ENCODE results near the gene CEP112. TPM values are rescaled to one million over a fixed set of nuclear protein-coding genes. Genes with fewer than 3 reads are reported as not detected.
"Not testable (repeated sequence)": the region's sequence is repeated elsewhere in the genome, so short reads cannot be mapped to it uniquely, and the experiment has no call there.

CEP112 gene
- total and polyA plus RNA-seq, 4 donors = 5.9 to 32.9 (median 18.8) TPM

- Histone ChIP-seq H3K4me1 (ENCODE audit: control insufficient read depth in 5 of 5, insufficient read depth in 5 of 5, low read length in 5 of 5) (no peaks in the 10 kb centered on the region), H3K9ac (ENCODE audit: insufficient read depth in 1 of 2, low read length in 2 of 2) (no peak overlapping the region), H3K4me3 (no peak overlapping the region), H3K27me3 (ENCODE audit: control insufficient read depth in 3 of 3, insufficient read depth in 3 of 3, low read length in 2 of 3) (no peaks in the 10 kb centered on the region), H3K36me3 (ENCODE audit: control insufficient read depth in 4 of 4, insufficient read depth in 4 of 4, low read length in 4 of 4) (no peaks in the 10 kb centered on the region), H3K27ac (ENCODE audit: low read depth in 1 of 2, low read length in 1 of 2) (no peak overlapping the region), H3K9me3 (ENCODE audit: control insufficient read depth in 4 of 4, insufficient read depth in 3 of 4, low read length in 3 of 4) (peaks cover 0 to 3% (median 0%) of the 10 kb centered on the region in 4 donors)
- no peak for DNase-seq
- 90 to 94% methylated on average over 1 of the region's 1 CpG for WGBS, 2 donors
- TF ChIP-seq, protein P1, sequence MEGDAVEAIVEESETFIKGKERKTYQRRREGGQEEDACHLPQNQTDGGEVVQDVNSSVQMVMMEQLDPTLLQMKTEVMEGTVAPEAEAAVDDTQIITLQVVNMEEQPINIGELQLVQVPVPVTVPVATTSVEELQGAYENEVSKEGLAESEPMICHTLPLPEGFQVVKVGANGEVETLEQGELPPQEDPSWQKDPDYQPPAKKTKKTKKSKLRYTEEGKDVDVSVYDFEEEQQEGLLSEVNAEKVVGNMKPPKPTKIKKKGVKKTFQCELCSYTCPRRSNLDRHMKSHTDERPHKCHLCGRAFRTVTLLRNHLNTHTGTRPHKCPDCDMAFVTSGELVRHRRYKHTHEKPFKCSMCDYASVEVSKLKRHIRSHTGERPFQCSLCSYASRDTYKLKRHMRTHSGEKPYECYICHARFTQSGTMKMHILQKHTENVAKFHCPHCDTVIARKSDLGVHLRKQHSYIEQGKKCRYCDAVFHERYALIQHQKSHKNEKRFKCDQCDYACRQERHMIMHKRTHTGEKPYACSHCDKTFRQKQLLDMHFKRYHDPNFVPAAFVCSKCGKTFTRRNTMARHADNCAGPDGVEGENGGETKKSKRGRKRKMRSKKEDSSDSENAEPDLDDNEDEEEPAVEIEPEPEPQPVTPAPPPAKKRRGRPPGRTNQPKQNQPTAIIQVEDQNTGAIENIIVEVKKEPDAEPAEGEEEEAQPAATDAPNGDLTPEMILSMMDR (IDR thresholded peaks at IDR 0.05; ENCODE audit: control extremely low read depth, extremely low read depth) = no peak
- no peak for ATAC-seq (ENCODE audit: insufficient read depth, low FRiP score)
Observed at GRCh38 chr17:65841089-65841488, 350.8 kb downstream of the CEP112 start.

GRCh38 chr17:65837232-65837631, 354.7 kb downstream of the CEP112 start:
- not testable (repeated sequence) for H3K36me3 ChIP-seq (ENCODE audit: control insufficient read depth in 4 of 4, insufficient read depth in 4 of 4, low read length in 4 of 4); ATAC-seq (ENCODE audit: insufficient read depth, low FRiP score); H3K4me3 ChIP-seq; H3K27me3 ChIP-seq (ENCODE audit: control insufficient read depth in 3 of 3, insufficient read depth in 3 of 3, low read length in 2 of 3); H3K27ac ChIP-seq (ENCODE audit: low read depth in 1 of 2, low read length in 1 of 2); H3K9ac ChIP-seq (ENCODE audit: insufficient read depth in 1 of 2, low read length in 2 of 2); DNase-seq; H3K4me1 ChIP-seq (ENCODE audit: control insufficient read depth in 5 of 5, insufficient read depth in 5 of 5, low read length in 5 of 5)
- WGBS, 2 donors = 94 to 95% methylated on average over 19 to 23 of the region's 24 CpGs
- H3K9me3 ChIP-seq (ENCODE audit: control insufficient read depth in 4 of 4, insufficient read depth in 3 of 4, low read length in 3 of 4) = peaks cover 0 to 16% (median 1%) of the 10 kb centered on the region in 4 donors

- H3K27ac ChIP-seq (ENCODE audit: low read depth in 1 of 2, low read length in 1 of 2) = no peak overlapping the region
- H3K36me3 ChIP-seq (ENCODE audit: control insufficient read depth in 4 of 4, insufficient read depth in 4 of 4, low read length in 4 of 4) = no peaks in the 10 kb centered on the region
- no peaks in the 10 kb centered on the region for H3K4me1 ChIP-seq (ENCODE audit: control insufficient read depth in 5 of 5, insufficient read depth in 5 of 5, low read length in 5 of 5)
- no peak for ATAC-seq (ENCODE audit: insufficient read depth, low FRiP score)
- no peak for DNase-seq
- H3K9ac ChIP-seq (ENCODE audit: insufficient read depth in 1 of 2, low read length in 2 of 2) = no peak overlapping the region
- no peaks in the 10 kb centered on the region for H3K27me3 ChIP-seq (ENCODE audit: control insufficient read depth in 3 of 3, insufficient read depth in 3 of 3, low read length in 2 of 3)
- H3K9me3 ChIP-seq (ENCODE audit: control insufficient read depth in 4 of 4, insufficient read depth in 3 of 4, low read length in 3 of 4) = peaks cover 0 to 12% (median 1%) of the 10 kb centered on the region in 4 donors
- TF ChIP-seq, protein P1 (IDR thresholded peaks at IDR 0.05; ENCODE audit: control extremely low read depth, extremely low read depth) = no peak
- H3K4me3 ChIP-seq = no peak overlapping the region
- 69 to 83% methylated on average over 1 of the region's 1 CpG for WGBS, 2 donors
Observed at GRCh38 chr17:65833214-65833613, 358.7 kb downstream of the CEP112 start.

- TF ChIP-seq, protein P1 (IDR thresholded peaks at IDR 0.05; ENCODE audit: control extremely low read depth, extremely low read depth) = no peak
- H3K27ac ChIP-seq (ENCODE audit: low read depth in 1 of 2, low read length in 1 of 2) = no peak overlapping the region
Observed at GRCh38 chr17:65830356-65830755, 361.6 kb downstream of the CEP112 start.

DNA sequence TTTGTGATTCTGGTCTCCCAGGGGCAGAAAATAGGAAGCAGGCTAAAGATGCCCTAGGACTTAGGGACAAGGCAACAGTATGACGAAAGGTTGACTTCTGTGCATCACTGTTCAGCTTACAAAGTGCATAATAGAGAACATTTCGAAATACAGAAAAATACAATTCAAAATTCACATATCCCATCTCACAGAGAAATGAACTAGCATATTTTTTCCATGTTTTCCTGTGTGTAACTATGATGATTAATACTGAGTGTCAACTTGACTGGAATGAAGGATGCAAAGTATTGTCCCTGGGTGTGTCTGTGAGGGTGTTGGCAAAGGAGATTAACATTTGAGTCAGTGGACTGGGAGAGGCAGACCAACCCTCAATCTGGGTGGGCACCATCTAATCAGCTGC, 365.4 kb downstream of the CEP112 start:
- not testable (repeated sequence) for H3K36me3 ChIP-seq (ENCODE audit: control insufficient read depth in 4 of 4, insufficient read depth in 4 of 4, low read length in 4 of 4); H3K27me3 ChIP-seq (ENCODE audit: control insufficient read depth in 3 of 3, insufficient read depth in 3 of 3, low read length in 2 of 3); DNase-seq; H3K9ac ChIP-seq (ENCODE audit: insufficient read depth in 1 of 2, low read length in 2 of 2); H3K9me3 ChIP-seq (ENCODE audit: control insufficient read depth in 4 of 4, insufficient read depth in 3 of 4, low read length in 3 of 4); H3K27ac ChIP-seq (ENCODE audit: low read depth in 1 of 2, low read length in 1 of 2); ATAC-seq (ENCODE audit: insufficient read depth, low FRiP score); H3K4me3 ChIP-seq; H3K4me1 ChIP-seq (ENCODE audit: control insufficient read depth in 5 of 5, insufficient read depth in 5 of 5, low read length in 5 of 5)
- WGBS, 2 donors = 89 to 93% methylated on average over 2 of the region's 2 CpGs

More at GRCh38 chr17:65830356-65830755, 361.6 kb downstream of the CEP112 start:
- H3K4me1 ChIP-seq (ENCODE audit: control insufficient read depth in 5 of 5, insufficient read depth in 5 of 5, low read length in 5 of 5) = no peaks in the 10 kb centered on the region
- peaks cover 0 to 12% (median 2%) of the 10 kb centered on the region in 4 donors for H3K9me3 ChIP-seq (ENCODE audit: control insufficient read depth in 4 of 4, insufficient read depth in 3 of 4, low read length in 3 of 4)
- no peaks in the 10 kb centered on the region for H3K36me3 ChIP-seq (ENCODE audit: control insufficient read depth in 4 of 4, insufficient read depth in 4 of 4, low read length in 4 of 4)
- H3K27me3 ChIP-seq (ENCODE audit: control insufficient read depth in 3 of 3, insufficient read depth in 3 of 3, low read length in 2 of 3) = no peaks in the 10 kb centered on the region
- H3K9ac ChIP-seq (ENCODE audit: insufficient read depth in 1 of 2, low read length in 2 of 2) = no peak overlapping the region
- WGBS, 2 donors = 87 to 88% methylated on average over 2 of the region's 2 CpGs
- H3K4me3 ChIP-seq = no peak overlapping the region
- no peak for ATAC-seq (ENCODE audit: insufficient read depth, low FRiP score)
- no peak for DNase-seq

Measured in lung (tissue), 12 donors.